Smooth muscle cell (in vitro differentiated cells): Measurements from ENCODE around the gene CASZ1. TPM values are rescaled to one million over a fixed set of nuclear protein-coding genes. Genes with fewer than 3 reads are reported as not detected.
A peak's percentile ranks its signal among the peaks of the same experiment; 100 is the strongest.

Experiments
- DNase-seq: peaks from one replicate; lab custom pipeline; 2025; ENCODE audit not compliant: unreplicated experiment; lab: John Stamatoyannopoulos, UW
- H2AFZ ChIP-seq: fragments of 200-600 bp; sonication (generic); 2 replicates; pipeline ENCODE4 v1.6.0; 2016; ENCODE audit warnings: antibody characterized with exemption, low read depth, mild to moderate bottlenecking
- H3F3A ChIP-seq: fragments of 200-600 bp; sonication (generic); 2 replicates; pipeline ENCODE4 v1.6.0; 2017; ENCODE audit warnings: antibody characterized with exemption, low read depth
- H3K27ac ChIP-seq: fragments of 200-600 bp; sonication (generic); 2 replicates; pipeline ENCODE4 v1.5.1; 2016; ENCODE audit warnings: low read depth, mild to moderate bottlenecking
- H3K27me3 ChIP-seq: fragments of 200-600 bp; sonication (generic); 2 replicates; pipeline ENCODE4 v1.6.1; 2016; ENCODE audit warnings: low read depth, mild to moderate bottlenecking
- H3K36me3 ChIP-seq: fragments of 200-600 bp; sonication (generic); 2 replicates; pipeline ENCODE4 v1.5.1; 2016; ENCODE audit warnings: low read depth
- H3K4me1 ChIP-seq: fragments of 200-600 bp; sonication (generic); 2 replicates; pipeline ENCODE4 v1.5.1; 2016; ENCODE audit warnings: low read depth
- H3K4me2 ChIP-seq: fragments of 200-600 bp; sonication (generic); 2 replicates; pipeline ENCODE4 v1.6.0; 2016; ENCODE audit warnings: mild to moderate bottlenecking
- H3K4me3 ChIP-seq: fragments of 200-600 bp; sonication (generic); 2 replicates; pipeline ENCODE4 v1.5.1; 2016; ENCODE audit warnings: mild to moderate bottlenecking
- H3K79me2 ChIP-seq: fragments of 200-600 bp; sonication (generic); 2 replicates; pipeline ENCODE4 v1.6.0; 2016; ENCODE audit warnings: low read depth, mild to moderate bottlenecking
- H3K9ac ChIP-seq: fragments of 200-600 bp; sonication (generic); 2 replicates; pipeline ENCODE4 v1.6.0; 2016; ENCODE audit warnings: low read depth
- H3K9me3 ChIP-seq: fragments of 200-600 bp; sonication (generic); replicated peaks from 2 replicates; pipeline ENCODE4 v1.5.1; 2016; ENCODE audit warnings: low read depth
- H4K20me1 ChIP-seq: fragments of 200-600 bp; sonication (generic); 2 replicates; pipeline ENCODE4 v1.6.0; 2016; ENCODE audit warnings: low read depth
- WGBS: methylation state at CpG from one replicate; pipeline ENCODE4 v1.1.7; 2016; ENCODE audit warnings: low lambda C conversion rate; 5-methylcytosine and 5-hydroxymethylcytosine counted together
- polyA plus RNA-seq: library from polyadenylated mRNA; unstranded; fragments of >200 nt; fragmentation: Nextera tagmentation; extraction: Ambion mirVana; gene quantifications from 2 replicates; pipeline ENCODE4 v1.2.1, GENCODE V29; 2016
- total RNA-seq: library from RNA; depleted of rRNA; stranded (reverse); fragments of >200 nt; gene quantifications from 2 replicates; pipeline ENCODE4 v1.2.3, GENCODE V29; 2014
- TF ChIP-seq, protein P1 (sequence below): fragments of 200-600 bp; sonication (generic); IDR thresholded peaks from 2 replicates; pipeline ENCODE4 v1.5.1; 2017; ENCODE audit warnings: borderline replicate concordance, mild to moderate bottlenecking, antibody characterized with exemption; ENCODE audit not compliant: insufficient read depth, poor library complexity, severe bottlenecking

Gene CASZ1
- total and polyA plus RNA-seq, 2 experiments from 2014 or later = 0.70 to 1.9 TPM

DNA sequence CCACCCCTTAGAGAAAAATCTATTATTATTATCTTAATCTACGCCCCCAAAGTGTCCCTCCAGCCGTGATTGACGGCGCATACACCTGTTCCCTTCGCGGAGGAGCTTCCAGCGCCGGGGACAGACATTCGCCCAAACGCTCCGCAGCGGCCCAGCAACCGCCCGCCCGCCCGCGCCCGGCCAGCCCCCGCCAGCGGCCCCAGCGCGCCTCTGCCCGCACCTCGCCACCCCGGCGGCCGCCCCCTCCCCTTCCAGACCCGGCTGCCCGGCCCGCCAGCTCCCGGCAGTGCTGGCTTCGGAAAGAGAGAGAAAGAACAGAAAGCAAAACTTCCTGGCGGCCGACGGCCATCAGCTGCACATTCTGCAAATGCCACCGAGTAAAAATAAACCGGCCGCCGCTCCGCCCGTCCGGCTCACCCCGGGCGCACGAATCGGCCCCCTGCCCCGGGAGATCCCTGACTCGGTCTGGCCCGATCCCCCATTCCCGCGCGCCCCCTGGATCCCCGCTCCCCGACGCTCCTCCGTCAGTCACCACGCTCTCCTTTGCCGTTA lies 1.6 kb downstream of the CASZ1 start:
- peaks cover 37% of the 10 kb centered on the region for H3K4me1 ChIP-seq
- no peak for DNase-seq
- TF ChIP-seq, protein P1, sequence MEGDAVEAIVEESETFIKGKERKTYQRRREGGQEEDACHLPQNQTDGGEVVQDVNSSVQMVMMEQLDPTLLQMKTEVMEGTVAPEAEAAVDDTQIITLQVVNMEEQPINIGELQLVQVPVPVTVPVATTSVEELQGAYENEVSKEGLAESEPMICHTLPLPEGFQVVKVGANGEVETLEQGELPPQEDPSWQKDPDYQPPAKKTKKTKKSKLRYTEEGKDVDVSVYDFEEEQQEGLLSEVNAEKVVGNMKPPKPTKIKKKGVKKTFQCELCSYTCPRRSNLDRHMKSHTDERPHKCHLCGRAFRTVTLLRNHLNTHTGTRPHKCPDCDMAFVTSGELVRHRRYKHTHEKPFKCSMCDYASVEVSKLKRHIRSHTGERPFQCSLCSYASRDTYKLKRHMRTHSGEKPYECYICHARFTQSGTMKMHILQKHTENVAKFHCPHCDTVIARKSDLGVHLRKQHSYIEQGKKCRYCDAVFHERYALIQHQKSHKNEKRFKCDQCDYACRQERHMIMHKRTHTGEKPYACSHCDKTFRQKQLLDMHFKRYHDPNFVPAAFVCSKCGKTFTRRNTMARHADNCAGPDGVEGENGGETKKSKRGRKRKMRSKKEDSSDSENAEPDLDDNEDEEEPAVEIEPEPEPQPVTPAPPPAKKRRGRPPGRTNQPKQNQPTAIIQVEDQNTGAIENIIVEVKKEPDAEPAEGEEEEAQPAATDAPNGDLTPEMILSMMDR = no peak
- no peaks in the 10 kb centered on the region for H4K20me1 ChIP-seq
- no peaks in the 10 kb centered on the region for H3F3A ChIP-seq
- H3K79me2 ChIP-seq = no peaks in the 10 kb centered on the region
- H3K36me3 ChIP-seq = no peaks in the 10 kb centered on the region
- H3K9me3 ChIP-seq = no peaks in the 10 kb centered on the region
- no peak overlapping the region for H3K9ac ChIP-seq
- peaks cover 73% of the 10 kb centered on the region for H3K27me3 ChIP-seq
- H3K4me3 ChIP-seq = peak overlapping the region; percentile 82
- no peak overlapping the region for H3K27ac ChIP-seq
- H3K4me2 ChIP-seq = peak overlapping the region; percentile 100
- no peak overlapping the region for H2AFZ ChIP-seq
- WGBS = 2% methylated on average over 42 of the region's 58 CpGs

GRCh38 chr1:10793129-10793651 lies 3.3 kb downstream of the CASZ1 start:
- no peaks in the 10 kb centered on the region for H3K36me3 ChIP-seq
- peaks cover 44% of the 10 kb centered on the region for H3K4me1 ChIP-seq
- no peak for DNase-seq
- no peaks in the 10 kb centered on the region for H3K9me3 ChIP-seq
- no peaks in the 10 kb centered on the region for H3F3A ChIP-seq
- TF ChIP-seq, protein P1 = no peak
- H3K79me2 ChIP-seq = no peaks in the 10 kb centered on the region
- H3K4me2 ChIP-seq = peak overlapping the region; percentile 100
- peak overlapping the region; percentile 82 for H3K4me3 ChIP-seq
- H3K27ac ChIP-seq = no peak overlapping the region
- WGBS = 3% methylated on average over 9 of the region's 9 CpGs
- no peak overlapping the region for H3K9ac ChIP-seq
- no peaks in the 10 kb centered on the region for H4K20me1 ChIP-seq
- H2AFZ ChIP-seq = no peak overlapping the region
- H3K27me3 ChIP-seq = peaks cover 80% of the 10 kb centered on the region

DNA sequence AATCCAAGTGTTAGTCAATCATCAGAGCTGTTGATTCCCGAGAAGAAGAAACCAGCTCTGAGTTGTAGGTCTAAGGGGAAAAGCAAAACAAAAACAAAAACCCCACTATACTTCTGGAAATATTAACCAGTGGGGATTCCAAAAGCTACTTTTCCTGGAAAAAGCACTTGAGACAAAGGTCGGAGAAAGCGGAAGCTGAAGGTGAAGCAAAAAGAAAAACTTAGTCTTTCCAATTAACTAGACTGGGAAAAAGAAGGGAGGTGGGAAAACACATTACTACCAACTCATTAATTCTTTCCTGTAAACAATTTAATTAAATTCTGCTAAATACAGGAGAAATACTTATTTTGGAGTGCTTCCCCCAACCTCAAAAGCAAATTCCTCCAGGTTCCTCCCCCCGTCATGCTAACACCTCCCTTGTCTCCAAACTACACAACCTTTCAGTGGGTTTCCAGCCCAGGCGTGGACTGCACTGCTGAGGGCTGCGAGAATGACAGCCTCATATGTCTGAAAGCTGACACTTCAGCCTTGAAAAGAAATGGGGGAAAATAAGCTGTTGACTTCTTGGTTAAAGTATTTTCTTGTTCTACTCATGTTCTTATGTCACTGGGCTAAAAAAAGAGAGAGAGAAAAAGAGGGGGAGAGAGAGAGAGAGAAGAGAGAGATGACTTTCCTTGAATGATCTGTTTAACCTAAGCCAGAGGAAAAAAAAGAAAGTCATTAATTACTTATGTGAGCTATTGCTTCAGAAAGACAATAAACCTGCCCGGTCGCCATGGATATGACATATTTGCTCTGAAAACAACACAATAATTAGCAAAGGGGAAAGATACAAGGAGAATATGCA lies 5.1 kb downstream of the CASZ1 start:
- Histone ChIP-seq H2AFZ (no peak overlapping the region), H4K20me1 (no peaks in the 10 kb centered on the region), H3K27ac (no peak overlapping the region), H3K9me3 (no peaks in the 10 kb centered on the region), H3K36me3 (no peaks in the 10 kb centered on the region), H3K4me3 (no peak overlapping the region), H3K27me3 (peaks cover 96% of the 10 kb centered on the region), H3F3A (no peaks in the 10 kb centered on the region), H3K9ac (no peak overlapping the region), H3K4me1 (peaks cover 39% of the 10 kb centered on the region), H3K79me2 (no peaks in the 10 kb centered on the region), H3K4me2 (no peak overlapping the region)
- 57% methylated on average over 8 of the region's 8 CpGs for WGBS
- no peak for DNase-seq
- TF ChIP-seq, protein P1 = no peak
